Loucy (cell line): ENCODE data around the gene NEURL4.

ENCODE experiments used
- H2AFZ ChIP-seq: fragments of 200-600 bp; sonication (generic); 2 replicates; pipeline ENCODE4 v1.6.0; 2016; ENCODE audit warnings: antibody characterized with exemption, mild to moderate bottlenecking, low read length, moderate library complexity
- H3F3A ChIP-seq: fragments of 200-600 bp; 2 replicates; pipeline ENCODE4 v1.6.0; 2016; ENCODE audit warnings: antibody characterized with exemption, low read depth, mild to moderate bottlenecking
- H3K27me3 ChIP-seq: fragments of 200-600 bp; sonication (generic); 2 replicates; pipeline ENCODE4 v1.6.1; 2014; ENCODE audit warnings: low read length, mild to moderate bottlenecking; ENCODE audit not compliant: insufficient read depth, poor library complexity, severe bottlenecking
- H3K36me3 ChIP-seq: fragments of 200-600 bp; sonication (generic); 2 replicates; pipeline ENCODE4 v1.6.1; 2016; ENCODE audit warnings: low read length; ENCODE audit not compliant: insufficient read depth
- H3K4me1 ChIP-seq: fragments of 200-600 bp; sonication (generic); 2 replicates; pipeline ENCODE4 v1.5.1; 2014; ENCODE audit warnings: low read length, mild to moderate bottlenecking; ENCODE audit not compliant: insufficient read depth, poor library complexity, severe bottlenecking
- H3K4me2 ChIP-seq: fragments of 200-600 bp; sonication (generic); 2 replicates; pipeline ENCODE4 v1.6.0; 2014; ENCODE audit warnings: antibody characterized with exemption, low read length, low read depth, mild to moderate bottlenecking; ENCODE audit not compliant: poor library complexity, severe bottlenecking
- H3K4me3 ChIP-seq: fragments of 200-600 bp; sonication (generic); 2 replicates; pipeline ENCODE4 v1.5.1; 2014; ENCODE audit warnings: low read length, mild to moderate bottlenecking, mixed read lengths; ENCODE audit not compliant: poor library complexity, severe bottlenecking
- H3K79me2 ChIP-seq: fragments of 200-600 bp; sonication (generic); 2 replicates; pipeline ENCODE4 v1.6.1; 2014; ENCODE audit warnings: low read length; ENCODE audit not compliant: insufficient read depth
- H3K9ac ChIP-seq: fragments of 200-600 bp; sonication (generic); 2 replicates; pipeline ENCODE4 v1.6.0; 2014; ENCODE audit warnings: mild to moderate bottlenecking, low read depth, low read length, moderate library complexity; ENCODE audit not compliant: poor library complexity, severe bottlenecking
- H3K9me2 ChIP-seq: fragments of 200-600 bp; sonication (generic); replicated peaks from 2 replicates; pipeline ENCODE4 v1.6.1; 2016; ENCODE audit warnings: low read depth, low read length, mixed read lengths
- H3K9me3 ChIP-seq: fragments of 200-600 bp; sonication (generic); 2 replicates; pipeline ENCODE4 v1.6.1; 2014; ENCODE audit warnings: mild to moderate bottlenecking, antibody characterized with exemption, low read length, low read depth; ENCODE audit not compliant: insufficient read depth
- H4K20me1 ChIP-seq: fragments of 200-600 bp; sonication (generic); 2 replicates; pipeline ENCODE4 v1.6.0; 2014; ENCODE audit warnings: antibody characterized with exemption, low read length, mild to moderate bottlenecking; ENCODE audit not compliant: insufficient read depth, poor library complexity, severe bottlenecking
- EZH2phosphoT487 ChIP-seq: fragments of 200-600 bp; IDR thresholded peaks from 2 replicates; pipeline ENCODE4 v1.6.1; 2018; ENCODE audit warnings: antibody characterized with exemption, mild to moderate bottlenecking, moderate library complexity, borderline replicate concordance
- TF ChIP-seq, protein P1 (sequence below): fragments of 200-600 bp; sonication (generic); conservative IDR thresholded peaks from 2 replicates; pipeline ENCODE4 v1.5.1; 2014; ENCODE audit warnings: mild to moderate bottlenecking, antibody characterized with exemption, low read length

NEURL4 gene

DNA sequence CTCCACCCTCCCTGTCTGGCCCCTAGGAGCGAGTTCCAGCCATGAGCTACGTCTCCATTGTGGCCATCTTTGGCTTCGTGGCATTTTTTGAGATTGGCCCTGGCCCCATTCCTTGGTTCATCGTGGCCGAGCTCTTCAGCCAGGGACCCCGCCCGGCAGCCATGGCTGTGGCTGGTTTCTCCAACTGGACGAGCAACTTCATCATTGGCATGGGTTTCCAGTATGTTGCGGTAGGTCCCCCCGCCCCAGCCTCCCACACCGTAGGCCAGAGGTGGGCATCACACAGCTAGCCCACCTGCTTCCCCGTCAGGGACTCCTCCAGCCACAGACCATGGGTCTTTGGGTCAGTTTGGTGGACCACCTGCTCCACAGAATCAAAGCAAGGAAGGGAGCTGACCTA lies 43.5 kb downstream of the NEURL4 start:
- Histone ChIP-seq H3K4me1 (peaks cover 13% of the 10 kb centered on the region), H3K4me2 (no peak overlapping the region), H3K9me2 (no peaks in the 10 kb centered on the region), H3K9me3 (no peaks in the 10 kb centered on the region), H2AFZ (no peak overlapping the region), H3K27me3 (no peaks in the 10 kb centered on the region), H3K4me3 (no peak overlapping the region), H4K20me1 (no peaks in the 10 kb centered on the region), H3K36me3 (no peaks in the 10 kb centered on the region), H3K79me2 (no peaks in the 10 kb centered on the region), H3F3A (0 out of 2 replicates have a peak, but pooled peaks cover 3% of the 10 kb centered on the region), H3K9ac (no peak overlapping the region)
- TF ChIP-seq, protein P1, sequence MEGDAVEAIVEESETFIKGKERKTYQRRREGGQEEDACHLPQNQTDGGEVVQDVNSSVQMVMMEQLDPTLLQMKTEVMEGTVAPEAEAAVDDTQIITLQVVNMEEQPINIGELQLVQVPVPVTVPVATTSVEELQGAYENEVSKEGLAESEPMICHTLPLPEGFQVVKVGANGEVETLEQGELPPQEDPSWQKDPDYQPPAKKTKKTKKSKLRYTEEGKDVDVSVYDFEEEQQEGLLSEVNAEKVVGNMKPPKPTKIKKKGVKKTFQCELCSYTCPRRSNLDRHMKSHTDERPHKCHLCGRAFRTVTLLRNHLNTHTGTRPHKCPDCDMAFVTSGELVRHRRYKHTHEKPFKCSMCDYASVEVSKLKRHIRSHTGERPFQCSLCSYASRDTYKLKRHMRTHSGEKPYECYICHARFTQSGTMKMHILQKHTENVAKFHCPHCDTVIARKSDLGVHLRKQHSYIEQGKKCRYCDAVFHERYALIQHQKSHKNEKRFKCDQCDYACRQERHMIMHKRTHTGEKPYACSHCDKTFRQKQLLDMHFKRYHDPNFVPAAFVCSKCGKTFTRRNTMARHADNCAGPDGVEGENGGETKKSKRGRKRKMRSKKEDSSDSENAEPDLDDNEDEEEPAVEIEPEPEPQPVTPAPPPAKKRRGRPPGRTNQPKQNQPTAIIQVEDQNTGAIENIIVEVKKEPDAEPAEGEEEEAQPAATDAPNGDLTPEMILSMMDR: no peak
- TF ChIP-seq EZH2phosphoT487: no peak

DNA sequence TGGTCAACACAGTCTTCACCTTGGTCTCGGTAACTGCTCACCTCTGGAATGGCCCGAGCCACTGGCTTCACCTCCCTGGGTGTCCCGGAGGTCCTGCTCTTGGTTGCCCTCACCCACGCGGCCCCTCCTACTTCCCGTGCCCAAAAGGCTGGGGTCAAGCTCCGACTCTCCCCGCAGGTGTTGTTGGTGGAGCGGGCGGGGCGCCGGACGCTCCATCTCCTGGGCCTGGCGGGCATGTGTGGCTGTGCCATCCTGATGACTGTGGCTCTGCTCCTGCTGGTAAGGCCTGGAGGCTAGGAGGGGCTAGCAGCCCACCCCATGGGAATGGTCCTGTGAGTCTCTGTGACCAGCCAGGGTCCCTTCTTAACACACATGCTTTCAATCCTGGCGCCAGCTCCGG lies 44.2 kb downstream of the NEURL4 start:
- TF ChIP-seq, protein P1: no peak
- TF ChIP-seq EZH2phosphoT487: no peak
- Histone ChIP-seq H3K4me3 (no peak overlapping the region), H3K27me3 (no peaks in the 10 kb centered on the region), H4K20me1 (no peaks in the 10 kb centered on the region), H2AFZ (no peak overlapping the region), H3K4me1 (peaks cover 13% of the 10 kb centered on the region), H3K79me2 (no peaks in the 10 kb centered on the region), H3F3A (0 out of 2 replicates have a peak, but pooled peaks cover 3% of the 10 kb centered on the region), H3K4me2 (no peak overlapping the region), H3K9ac (no peak overlapping the region), H3K9me2 (no peaks in the 10 kb centered on the region), H3K9me3 (no peaks in the 10 kb centered on the region), H3K36me3 (no peaks in the 10 kb centered on the region)

DNA sequence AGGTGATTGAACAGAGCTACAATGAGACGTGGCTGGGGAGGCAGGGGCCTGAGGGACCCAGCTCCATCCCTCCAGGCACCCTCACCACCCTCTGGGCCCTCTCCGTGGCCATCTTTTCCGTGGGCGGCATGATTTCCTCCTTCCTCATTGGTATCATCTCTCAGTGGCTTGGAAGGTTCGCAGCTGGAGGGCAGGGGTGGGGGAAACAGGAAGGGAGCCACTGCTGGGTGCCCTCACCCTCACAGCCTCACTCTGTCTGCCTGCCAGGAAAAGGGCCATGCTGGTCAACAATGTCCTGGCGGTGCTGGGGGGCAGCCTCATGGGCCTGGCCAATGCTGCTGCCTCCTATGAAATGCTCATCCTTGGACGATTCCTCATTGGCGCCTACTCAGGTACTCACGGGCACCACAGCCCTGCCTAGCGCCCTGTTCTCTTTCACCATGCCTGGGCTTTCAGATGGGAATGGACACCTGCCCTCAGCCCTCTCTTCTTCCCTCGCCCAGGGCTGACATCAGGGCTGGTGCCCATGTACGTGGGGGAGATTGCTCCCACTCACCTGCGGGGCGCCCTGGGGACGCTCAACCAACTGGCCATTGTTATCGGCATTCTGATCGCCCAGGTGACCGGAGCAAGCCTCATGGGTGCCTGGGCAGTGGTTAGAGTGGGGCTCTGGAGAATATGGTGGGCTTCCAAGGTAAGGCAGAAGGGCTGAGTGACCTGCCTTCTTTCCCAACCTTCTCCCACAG lies 45.5 kb downstream of the NEURL4 start:
- H3K79me2 ChIP-seq: no peaks in the 10 kb centered on the region

More for the DNA sequence above, 45.5 kb downstream of the NEURL4 start:
- Histone ChIP-seq H3K27me3 (no peaks in the 10 kb centered on the region), H4K20me1 (no peaks in the 10 kb centered on the region), H3K36me3 (no peaks in the 10 kb centered on the region), H3K9me2 (no peaks in the 10 kb centered on the region), H3F3A (0 out of 2 replicates have a peak, but pooled peaks cover 3% of the 10 kb centered on the region), H3K4me2 (no peak overlapping the region), H2AFZ (no peak overlapping the region), H3K4me1 (peaks cover 13% of the 10 kb centered on the region), H3K9ac (no peak overlapping the region), H3K4me3 (no peak overlapping the region), H3K9me3 (no peaks in the 10 kb centered on the region)
- TF ChIP-seq EZH2phosphoT487: no peak
- TF ChIP-seq, protein P1: no peak
